HCT116 (cell line): ENCODE data around the gene APC2.

ENCODE experiments used
- EZH2 ChIP-seq: fragments of 200-600 bp; sonication (generic); IDR thresholded peaks from 2 replicates; pipeline ENCODE4 v1.6.1; 2017; ENCODE audit warnings: antibody characterized with exemption, mixed run types
- EZH2phosphoT487 ChIP-seq: fragments of 200-600 bp; IDR thresholded peaks from 2 replicates; pipeline ENCODE4 v1.6.1; 2018; ENCODE audit warnings: antibody characterized with exemption, borderline replicate concordance
- JUND ChIP-seq: IDR thresholded peaks from 2 replicates; pipeline ENCODE4 v1.6.1; 2012
- POLR2A ChIP-seq: IDR thresholded peaks from 2 replicates; pipeline ENCODE4 v1.7.0; 2011; ENCODE audit warnings: borderline replicate concordance; ENCODE audit not compliant: insufficient read depth, insufficient read length; ENCODE audit errors: extremely low read depth
- RAD21 ChIP-seq: IDR thresholded peaks from 2 replicates; pipeline ENCODE4 v1.6.1; 2012; ENCODE audit warnings: low read depth, mild to moderate bottlenecking
- TCF7L2 ChIP-seq: IDR thresholded peaks from 2 replicates; pipeline ENCODE4 v1.7.0; 2011; ENCODE audit warnings: borderline replicate concordance, inconsistent platforms; ENCODE audit not compliant: insufficient read depth, insufficient read length; ENCODE audit errors: extremely low read depth
- ZFX ChIP-seq: fragments of 450-650 bp; IDR thresholded peaks from 2 replicates; pipeline ENCODE4 v1.6.1; 2017
- ZNF274 ChIP-seq: fragments of 200-500 bp; sonication (Bioruptor generic); IDR thresholded peaks from 2 replicates; pipeline ENCODE4 v1.6.1; 2014; ENCODE audit warnings: mild to moderate bottlenecking, low read depth, low read length, inconsistent platforms
- TF ChIP-seq, protein P1 (sequence below): IDR thresholded peaks from 2 replicates; pipeline ENCODE4 v1.6.1; 2012; ENCODE audit warnings: low read depth
- TF ChIP-seq, protein P2 (sequence below): IDR thresholded peaks from 2 replicates; pipeline ENCODE4 v1.6.1; 2011; ENCODE audit warnings: mild to moderate bottlenecking, low read length, moderate library complexity; ENCODE audit not compliant: insufficient replicate concordance; ENCODE audit errors: extremely low read depth
- TF ChIP-seq, protein P3 (sequence below), 3 experiments: fragments of 200-600 bp in 1 of 3; sonication (generic) in 1 of 3; IDR thresholded peaks in 2 of 3; conservative IDR thresholded peaks in 1 of 3; 2 replicates each; pipeline ENCODE4 v1.5.1; 2012 to 2017; ENCODE audit warnings: low read depth in 2 of 3, low read length in 2 of 3, antibody characterized with exemption in 1 of 3, borderline replicate concordance in 1 of 3, control low read depth in 1 of 3, mild to moderate bottlenecking in 1 of 3, mixed read lengths in 1 of 3, mixed run types in 1 of 3, moderate library complexity in 1 of 3; ENCODE audit not compliant: insufficient read depth in 1 of 3
- TF ChIP-seq, protein P4 (sequence below): IDR thresholded peaks from 2 replicates; pipeline ENCODE4 v1.6.1; 2012

DNA sequence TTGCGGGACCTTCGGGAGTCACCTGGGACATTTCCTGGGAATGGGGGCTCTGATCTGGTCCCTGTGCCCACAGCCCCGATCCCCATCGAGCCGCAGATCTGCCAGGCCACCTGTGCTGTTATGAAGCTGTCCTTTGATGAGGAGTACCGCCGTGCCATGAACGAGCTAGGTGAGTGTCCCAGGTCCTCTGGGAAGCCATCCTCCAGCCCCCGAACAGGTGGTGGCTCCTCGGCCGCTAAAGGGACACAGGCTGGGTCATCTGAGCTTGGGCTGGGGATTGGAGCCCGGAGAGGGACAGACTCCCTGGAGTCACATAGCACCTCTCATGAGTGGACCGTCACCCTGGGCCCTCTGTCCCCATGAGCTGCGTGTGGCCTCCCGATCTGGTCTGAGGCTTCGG lies 8.0 kb downstream of the APC2 start:
- TF ChIP-seq POLR2A (no peak), JUND (no peak), ZNF274 (no peak), EZH2phosphoT487 (no peak), EZH2 (no peak), TCF7L2 (no peak), ZFX (no peak), RAD21 (no peak)
- TF ChIP-seq, protein P1, sequence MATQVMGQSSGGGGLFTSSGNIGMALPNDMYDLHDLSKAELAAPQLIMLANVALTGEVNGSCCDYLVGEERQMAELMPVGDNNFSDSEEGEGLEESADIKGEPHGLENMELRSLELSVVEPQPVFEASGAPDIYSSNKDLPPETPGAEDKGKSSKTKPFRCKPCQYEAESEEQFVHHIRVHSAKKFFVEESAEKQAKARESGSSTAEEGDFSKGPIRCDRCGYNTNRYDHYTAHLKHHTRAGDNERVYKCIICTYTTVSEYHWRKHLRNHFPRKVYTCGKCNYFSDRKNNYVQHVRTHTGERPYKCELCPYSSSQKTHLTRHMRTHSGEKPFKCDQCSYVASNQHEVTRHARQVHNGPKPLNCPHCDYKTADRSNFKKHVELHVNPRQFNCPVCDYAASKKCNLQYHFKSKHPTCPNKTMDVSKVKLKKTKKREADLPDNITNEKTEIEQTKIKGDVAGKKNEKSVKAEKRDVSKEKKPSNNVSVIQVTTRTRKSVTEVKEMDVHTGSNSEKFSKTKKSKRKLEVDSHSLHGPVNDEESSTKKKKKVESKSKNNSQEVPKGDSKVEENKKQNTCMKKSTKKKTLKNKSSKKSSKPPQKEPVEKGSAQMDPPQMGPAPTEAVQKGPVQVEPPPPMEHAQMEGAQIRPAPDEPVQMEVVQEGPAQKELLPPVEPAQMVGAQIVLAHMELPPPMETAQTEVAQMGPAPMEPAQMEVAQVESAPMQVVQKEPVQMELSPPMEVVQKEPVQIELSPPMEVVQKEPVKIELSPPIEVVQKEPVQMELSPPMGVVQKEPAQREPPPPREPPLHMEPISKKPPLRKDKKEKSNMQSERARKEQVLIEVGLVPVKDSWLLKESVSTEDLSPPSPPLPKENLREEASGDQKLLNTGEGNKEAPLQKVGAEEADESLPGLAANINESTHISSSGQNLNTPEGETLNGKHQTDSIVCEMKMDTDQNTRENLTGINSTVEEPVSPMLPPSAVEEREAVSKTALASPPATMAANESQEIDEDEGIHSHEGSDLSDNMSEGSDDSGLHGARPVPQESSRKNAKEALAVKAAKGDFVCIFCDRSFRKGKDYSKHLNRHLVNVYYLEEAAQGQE: no peak
- TF ChIP-seq, protein P2, sequence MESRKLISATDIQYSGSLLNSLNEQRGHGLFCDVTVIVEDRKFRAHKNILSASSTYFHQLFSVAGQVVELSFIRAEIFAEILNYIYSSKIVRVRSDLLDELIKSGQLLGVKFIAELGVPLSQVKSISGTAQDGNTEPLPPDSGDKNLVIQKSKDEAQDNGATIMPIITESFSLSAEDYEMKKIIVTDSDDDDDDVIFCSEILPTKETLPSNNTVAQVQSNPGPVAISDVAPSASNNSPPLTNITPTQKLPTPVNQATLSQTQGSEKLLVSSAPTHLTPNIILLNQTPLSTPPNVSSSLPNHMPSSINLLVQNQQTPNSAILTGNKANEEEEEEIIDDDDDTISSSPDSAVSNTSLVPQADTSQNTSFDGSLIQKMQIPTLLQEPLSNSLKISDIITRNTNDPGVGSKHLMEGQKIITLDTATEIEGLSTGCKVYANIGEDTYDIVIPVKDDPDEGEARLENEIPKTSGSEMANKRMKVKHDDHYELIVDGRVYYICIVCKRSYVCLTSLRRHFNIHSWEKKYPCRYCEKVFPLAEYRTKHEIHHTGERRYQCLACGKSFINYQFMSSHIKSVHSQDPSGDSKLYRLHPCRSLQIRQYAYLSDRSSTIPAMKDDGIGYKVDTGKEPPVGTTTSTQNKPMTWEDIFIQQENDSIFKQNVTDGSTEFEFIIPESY: no peak
- TF ChIP-seq, protein P3, sequence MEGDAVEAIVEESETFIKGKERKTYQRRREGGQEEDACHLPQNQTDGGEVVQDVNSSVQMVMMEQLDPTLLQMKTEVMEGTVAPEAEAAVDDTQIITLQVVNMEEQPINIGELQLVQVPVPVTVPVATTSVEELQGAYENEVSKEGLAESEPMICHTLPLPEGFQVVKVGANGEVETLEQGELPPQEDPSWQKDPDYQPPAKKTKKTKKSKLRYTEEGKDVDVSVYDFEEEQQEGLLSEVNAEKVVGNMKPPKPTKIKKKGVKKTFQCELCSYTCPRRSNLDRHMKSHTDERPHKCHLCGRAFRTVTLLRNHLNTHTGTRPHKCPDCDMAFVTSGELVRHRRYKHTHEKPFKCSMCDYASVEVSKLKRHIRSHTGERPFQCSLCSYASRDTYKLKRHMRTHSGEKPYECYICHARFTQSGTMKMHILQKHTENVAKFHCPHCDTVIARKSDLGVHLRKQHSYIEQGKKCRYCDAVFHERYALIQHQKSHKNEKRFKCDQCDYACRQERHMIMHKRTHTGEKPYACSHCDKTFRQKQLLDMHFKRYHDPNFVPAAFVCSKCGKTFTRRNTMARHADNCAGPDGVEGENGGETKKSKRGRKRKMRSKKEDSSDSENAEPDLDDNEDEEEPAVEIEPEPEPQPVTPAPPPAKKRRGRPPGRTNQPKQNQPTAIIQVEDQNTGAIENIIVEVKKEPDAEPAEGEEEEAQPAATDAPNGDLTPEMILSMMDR (IDR thresholded peaks at IDR 0.05 in 2 of 3, conservative IDR thresholded peaks at IDR 0.05 in 1 of 3; ENCODE audit: borderline replicate concordance in 1 of 3, insufficient read depth in 1 of 3, low read depth in 2 of 3, low read length in 2 of 3): no peak
- TF ChIP-seq, protein P4, sequence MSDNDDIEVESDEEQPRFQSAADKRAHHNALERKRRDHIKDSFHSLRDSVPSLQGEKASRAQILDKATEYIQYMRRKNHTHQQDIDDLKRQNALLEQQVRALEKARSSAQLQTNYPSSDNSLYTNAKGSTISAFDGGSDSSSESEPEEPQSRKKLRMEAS: no peak
